ENCODE data around the gene KEL. TPM values are rescaled to one million over a fixed set of nuclear protein-coding genes. Genes with fewer than 3 reads are reported as not detected.

KEL gene
- total RNA-seq, 1 donor from 2014 or later = 0.37 TPM

- Mint-ChIP-seq H3K36me3 (ENCODE audit: low read depth) (no peaks in the 10 kb centered on the region), H3K27me3 (peaks cover 27% of the 10 kb centered on the region), H3K4me3 (no peak overlapping the region), H3K9me3 (peaks cover 8% of the 10 kb centered on the region), H3K27ac (no peak overlapping the region), H3K4me1 (no peaks in the 10 kb centered on the region)
- DNase-seq = no peak
- intact Hi-C loops (cut with micrococcal nuclease) = no loop called here
Observed at GRCh38 chr7:142954680-142955268, 7.4 kb downstream of the KEL start.

- Mint-ChIP-seq H3K4me3 (no peak overlapping the region), H3K9me3 (no peaks in the 10 kb centered on the region), H3K27ac (no peak overlapping the region), H3K27me3 (peaks cover 13% of the 10 kb centered on the region), H3K4me1 (no peaks in the 10 kb centered on the region), H3K36me3 (ENCODE audit: low read depth) (no peaks in the 10 kb centered on the region)
- intact Hi-C loops (cut with micrococcal nuclease) = no loop called here
- DNase-seq = no peak
Observed at GRCh38 chr7:142950235-142950634, 11.9 kb downstream of the KEL start.

- DNase-seq = no peak
- no peaks in the 10 kb centered on the region for H3K9me3 Mint-ChIP-seq
- H3K27ac Mint-ChIP-seq = no peak overlapping the region
- H3K36me3 Mint-ChIP-seq (ENCODE audit: low read depth) = no peaks in the 10 kb centered on the region
- intact Hi-C loops (cut with micrococcal nuclease) = no loop called here
- H3K4me1 Mint-ChIP-seq = no peaks in the 10 kb centered on the region
- peaks cover 13% of the 10 kb centered on the region for H3K27me3 Mint-ChIP-seq
- no peak overlapping the region for H3K4me3 Mint-ChIP-seq
Observed at GRCh38 chr7:142948603-142949002, 13.6 kb downstream of the KEL start.

GRCh38 chr7:142945001-142945400 is 17.2 kb downstream of the KEL start:
- Mint-ChIP-seq H3K4me3 (no peak overlapping the region), H3K4me1 (no peaks in the 10 kb centered on the region), H3K27me3 (peaks cover 3% of the 10 kb centered on the region), H3K27ac (no peak overlapping the region), H3K9me3 (no peaks in the 10 kb centered on the region), H3K36me3 (ENCODE audit: low read depth) (no peaks in the 10 kb centered on the region)
- no peak for DNase-seq
- intact Hi-C loops (cut with micrococcal nuclease) = no loop called here

- intact Hi-C loops (cut with micrococcal nuclease) = no loop called here
- no peak overlapping the region for H3K27ac Mint-ChIP-seq
- H3K27me3 Mint-ChIP-seq = peaks cover under 1% of the 10 kb centered on the region
- H3K9me3 Mint-ChIP-seq = no peaks in the 10 kb centered on the region
- H3K4me1 Mint-ChIP-seq = no peaks in the 10 kb centered on the region
- H3K4me3 Mint-ChIP-seq = no peak overlapping the region
- no peaks in the 10 kb centered on the region for H3K36me3 Mint-ChIP-seq (ENCODE audit: low read depth)
- no peak for DNase-seq
Observed at GRCh38 chr7:142943706-142944268, 18.4 kb downstream of the KEL start.

- Mint-ChIP-seq H3K4me1 (no peaks in the 10 kb centered on the region), H3K27me3 (no peaks in the 10 kb centered on the region), H3K36me3 (ENCODE audit: low read depth) (no peaks in the 10 kb centered on the region), H3K4me3 (no peak overlapping the region), H3K27ac (no peak overlapping the region), H3K9me3 (no peaks in the 10 kb centered on the region)
- no peak for DNase-seq
- intact Hi-C loops (cut with micrococcal nuclease) = no loop called here
Observed at GRCh38 chr7:142942746-142943145, 19.4 kb downstream of the KEL start.

GRCh38 chr7:142941541-142941940 is 20.6 kb downstream of the KEL start:
- H3K4me3 Mint-ChIP-seq = no peak overlapping the region
- no peak overlapping the region for H3K27ac Mint-ChIP-seq
- H3K9me3 Mint-ChIP-seq = no peaks in the 10 kb centered on the region
- H3K36me3 Mint-ChIP-seq (ENCODE audit: low read depth) = no peaks in the 10 kb centered on the region
- H3K27me3 Mint-ChIP-seq = no peaks in the 10 kb centered on the region
- intact Hi-C loops (cut with micrococcal nuclease) = no loop called here
- no peak for DNase-seq
- H3K4me1 Mint-ChIP-seq = no peaks in the 10 kb centered on the region

- Mint-ChIP-seq H3K4me1 (no peaks in the 10 kb centered on the region), H3K27me3 (no peaks in the 10 kb centered on the region), H3K27ac (no peak overlapping the region), H3K36me3 (ENCODE audit: low read depth) (no peaks in the 10 kb centered on the region), H3K9me3 (no peaks in the 10 kb centered on the region), H3K4me3 (no peak overlapping the region)
- intact Hi-C loops (cut with micrococcal nuclease) = no loop called here
- no peak for DNase-seq
Observed at GRCh38 chr7:142940966-142941535, 21.1 kb downstream of the KEL start.

- Mint-ChIP-seq H3K4me3 (no peak within 1 kb of the TSS), H3K27ac (no peak within 1 kb of the TSS), H3K36me3 (ENCODE audit: low read depth) (no peaks in the 10 kb centered on the region), H3K4me1 (no peaks in the 10 kb centered on the region), H3K27me3 (no peaks in the 10 kb centered on the region), H3K9me3 (no peaks in the 10 kb centered on the region)
- no peak for DNase-seq
- intact Hi-C loops (cut with micrococcal nuclease) = no loop called here
Observed at GRCh38 chr7:142939226-142939910, 22.8 kb downstream of the KEL start, which contains the start of gene LLCFC1. LLCFC1 (plus strand) TSS chr7:142939484; CDS start chr7:142939622, 138 bp downstream.

GRCh38 chr7:142938611-142939010 is 23.6 kb downstream of the KEL start:
- intact Hi-C loops (cut with micrococcal nuclease) = no loop called here
- Mint-ChIP-seq H3K4me1 (no peaks in the 10 kb centered on the region), H3K27ac (no peak overlapping the region), H3K9me3 (no peaks in the 10 kb centered on the region), H3K36me3 (ENCODE audit: low read depth) (no peaks in the 10 kb centered on the region), H3K27me3 (no peaks in the 10 kb centered on the region), H3K4me3 (no peak overlapping the region)
- DNase-seq = no peak

GRCh38 chr7:142935941-142936565 is 26.1 kb downstream of the KEL start:
- no peaks in the 10 kb centered on the region for H3K4me1 Mint-ChIP-seq
- H3K4me3 Mint-ChIP-seq = no peak overlapping the region
- DNase-seq = no peak
- H3K27me3 Mint-ChIP-seq = no peaks in the 10 kb centered on the region
- no peaks in the 10 kb centered on the region for H3K36me3 Mint-ChIP-seq (ENCODE audit: low read depth)
- no peak overlapping the region for H3K27ac Mint-ChIP-seq
- intact Hi-C loops (cut with micrococcal nuclease) = no loop called here
- no peaks in the 10 kb centered on the region for H3K9me3 Mint-ChIP-seq

- Mint-ChIP-seq H3K9me3 (no peaks in the 10 kb centered on the region), H3K27me3 (no peaks in the 10 kb centered on the region), H3K4me3 (no peak overlapping the region), H3K4me1 (no peaks in the 10 kb centered on the region), H3K27ac (no peak overlapping the region), H3K36me3 (ENCODE audit: low read depth) (no peaks in the 10 kb centered on the region)
- no peak for DNase-seq
- intact Hi-C loops (cut with micrococcal nuclease) = no loop called here
Observed at GRCh38 chr7:142934056-142934455, 28.1 kb downstream of the KEL start.

GRCh38 chr7:142933624-142934023 is 28.5 kb downstream of the KEL start, which contains the start of gene TRPV5:
TRPV5 (minus strand) TSS chr7:142933746; CDS start chr7:142933459, 287 bp downstream.
- no peak within 1 kb of the TSS for H3K4me3 Mint-ChIP-seq
- intact Hi-C loops (cut with micrococcal nuclease) = no loop called here
- no peaks in the 10 kb centered on the region for H3K27me3 Mint-ChIP-seq
- no peaks in the 10 kb centered on the region for H3K4me1 Mint-ChIP-seq
- H3K36me3 Mint-ChIP-seq (ENCODE audit: low read depth) = no peaks in the 10 kb centered on the region
- DNase-seq = no peak
- no peaks in the 10 kb centered on the region for H3K9me3 Mint-ChIP-seq
- H3K27ac Mint-ChIP-seq = no peak within 1 kb of the TSS

GRCh38 chr7:142933092-142933475 is 29.1 kb downstream of the KEL start:
- no peak overlapping the region for H3K27ac Mint-ChIP-seq
- no peaks in the 10 kb centered on the region for H3K36me3 Mint-ChIP-seq (ENCODE audit: low read depth)
- intact Hi-C loops (cut with micrococcal nuclease) = no loop called here
- H3K4me1 Mint-ChIP-seq = no peaks in the 10 kb centered on the region
- H3K27me3 Mint-ChIP-seq = no peaks in the 10 kb centered on the region
- DNase-seq = no peak
- H3K4me3 Mint-ChIP-seq = no peak overlapping the region
- no peaks in the 10 kb centered on the region for H3K9me3 Mint-ChIP-seq
